ENCODE results near the gene PROSER2. TPM values are rescaled to one million over a fixed set of nuclear protein-coding genes. Genes with fewer than 3 reads are reported as not detected.

The PROSER2 gene
- total and polyA plus RNA-seq, 2 donors (not counting 1 experiment from before 2014, with no cell fraction given): 0.07 TPM; not detected in 1

DNA sequence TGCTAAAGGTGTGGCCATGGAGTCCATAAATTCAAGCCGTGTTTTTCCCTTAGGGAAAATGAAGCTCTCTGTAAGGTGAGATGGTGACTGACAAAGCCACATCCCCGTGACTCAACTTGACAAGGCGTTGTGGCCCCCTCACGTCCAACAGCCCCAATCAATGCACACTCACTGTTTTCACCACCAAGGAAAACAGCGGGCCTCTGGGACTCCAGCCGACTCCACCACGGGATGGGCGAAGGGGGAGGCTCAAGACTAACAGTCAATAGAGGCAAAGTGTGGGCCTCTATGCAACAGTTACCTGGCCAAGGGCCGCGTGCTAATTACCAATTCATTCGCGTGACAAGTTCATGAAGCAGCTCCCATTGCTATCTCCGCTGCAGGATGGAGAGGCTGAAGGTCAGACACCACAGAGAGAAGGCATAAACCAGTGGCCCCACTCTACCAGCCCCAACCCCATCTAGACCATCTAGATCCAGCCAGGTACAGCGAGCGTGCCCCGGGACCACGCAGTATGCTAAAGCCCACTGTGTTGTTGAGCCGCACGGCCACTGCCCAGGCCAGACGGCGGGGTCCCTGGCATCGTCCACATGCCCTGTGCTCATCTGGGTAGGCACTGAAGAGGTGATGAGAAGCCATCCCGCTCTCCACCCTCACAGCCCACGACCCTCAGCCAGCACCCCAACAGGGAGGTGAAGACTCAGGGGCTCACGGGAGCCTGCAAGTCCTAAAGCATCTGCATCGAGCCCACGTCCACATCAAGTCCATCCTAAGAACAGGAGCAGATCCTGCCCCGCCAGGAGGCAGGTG lies 76.1 kb downstream of the PROSER2 start:
- intact Hi-C loops (cut with micrococcal nuclease): no loop called here
- no peaks in the 10 kb centered on the region for H3K27me3 ChIP-seq (replicated peaks in 1 of 4; ENCODE audit: control extremely low read depth in 1 of 4, control insufficient read depth in 3 of 4, insufficient read depth in 4 of 4, low read length in 3 of 4)
- ATAC-seq (ENCODE audit: low read depth) (no peak), DNase-seq (no peak)
- H2AFZ ChIP-seq (ENCODE audit: insufficient read depth, low read depth, low read length, poor library complexity, severe bottlenecking): no peak overlapping the region
- H3K27ac Mint-ChIP-seq: no peak overlapping the region
- no peaks in the 10 kb centered on the region for H3K27me3 Mint-ChIP-seq
- TF ChIP-seq EZH2 (IDR thresholded peaks at IDR 0.05; ENCODE audit: borderline replicate concordance, insufficient read depth, low read depth, low read length, poor library complexity, severe bottlenecking): no peak
- TF ChIP-seq, protein P1, sequence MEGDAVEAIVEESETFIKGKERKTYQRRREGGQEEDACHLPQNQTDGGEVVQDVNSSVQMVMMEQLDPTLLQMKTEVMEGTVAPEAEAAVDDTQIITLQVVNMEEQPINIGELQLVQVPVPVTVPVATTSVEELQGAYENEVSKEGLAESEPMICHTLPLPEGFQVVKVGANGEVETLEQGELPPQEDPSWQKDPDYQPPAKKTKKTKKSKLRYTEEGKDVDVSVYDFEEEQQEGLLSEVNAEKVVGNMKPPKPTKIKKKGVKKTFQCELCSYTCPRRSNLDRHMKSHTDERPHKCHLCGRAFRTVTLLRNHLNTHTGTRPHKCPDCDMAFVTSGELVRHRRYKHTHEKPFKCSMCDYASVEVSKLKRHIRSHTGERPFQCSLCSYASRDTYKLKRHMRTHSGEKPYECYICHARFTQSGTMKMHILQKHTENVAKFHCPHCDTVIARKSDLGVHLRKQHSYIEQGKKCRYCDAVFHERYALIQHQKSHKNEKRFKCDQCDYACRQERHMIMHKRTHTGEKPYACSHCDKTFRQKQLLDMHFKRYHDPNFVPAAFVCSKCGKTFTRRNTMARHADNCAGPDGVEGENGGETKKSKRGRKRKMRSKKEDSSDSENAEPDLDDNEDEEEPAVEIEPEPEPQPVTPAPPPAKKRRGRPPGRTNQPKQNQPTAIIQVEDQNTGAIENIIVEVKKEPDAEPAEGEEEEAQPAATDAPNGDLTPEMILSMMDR (IDR thresholded peaks at IDR 0.05): no peak
- H3K36me3 ChIP-seq (replicated peaks in 1 of 2; ENCODE audit: control extremely low read depth in 1 of 2, control insufficient read depth in 1 of 2, extremely low read depth in 1 of 2, insufficient read depth in 2 of 2, low read length in 1 of 2): no peaks in the 10 kb centered on the region
- H3K27ac ChIP-seq (ENCODE audit: low read length in 2 of 2): no peak overlapping the region
- H3K9me3 ChIP-seq (ENCODE audit: control extremely low read depth in 1 of 3, control insufficient read depth in 2 of 3, insufficient read depth in 1 of 3, low read length in 2 of 3): peaks cover 0 to 8% (median 0%) of the 10 kb centered on the region in 3 donors
- H3K4me2 ChIP-seq (replicated peaks; ENCODE audit: low read depth, low read length, poor library complexity, severe bottlenecking): no peak overlapping the region
- H3K4me1 ChIP-seq (ENCODE audit: control insufficient read depth in 2 of 2, insufficient read depth in 2 of 2, low read length in 2 of 2): no peaks in the 10 kb centered on the region
- over 99% methylated on average over 17 of the region's 28 CpGs for WGBS (ENCODE audit: insufficient coverage)
- no peak overlapping the region for H3K4me3 Mint-ChIP-seq
- H3K4me3 ChIP-seq (ENCODE audit: control extremely low read depth in 1 of 5, extremely low read depth in 1 of 5, insufficient read depth in 1 of 5, low read depth in 2 of 5, low read length in 4 of 5): no peak overlapping the region
- ChIA-PET POLR2A (no interaction called here), CTCF (no interaction called here)
- H3K9me3 Mint-ChIP-seq (ENCODE audit: insufficient read depth): no peaks in the 10 kb centered on the region
- no peaks in the 10 kb centered on the region for H3K4me1 Mint-ChIP-seq
- H3K9ac ChIP-seq (ENCODE audit: low read length): no peak overlapping the region
- no peaks in the 10 kb centered on the region for H4K20me1 ChIP-seq (ENCODE audit: control insufficient read depth, insufficient read depth, low read length, poor library complexity, severe bottlenecking)
- H3K79me2 ChIP-seq (ENCODE audit: control insufficient read depth, insufficient read depth, low read length): no peaks in the 10 kb centered on the region

DNA sequence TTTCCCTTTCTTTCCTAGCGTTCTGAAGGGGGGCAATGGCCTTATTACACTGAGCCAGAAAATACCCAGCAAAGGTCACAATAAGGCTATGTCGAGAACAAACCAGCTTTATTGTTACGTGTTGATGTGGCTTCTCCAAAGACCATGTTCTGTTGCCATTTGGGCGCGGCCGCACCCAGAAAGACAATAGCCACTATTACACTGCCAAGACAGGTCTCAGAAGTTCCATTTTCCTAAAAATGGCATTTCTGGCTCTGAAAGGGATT lies 77.8 kb downstream of the PROSER2 start:
- no peaks in the 10 kb centered on the region for H3K9me3 ChIP-seq (ENCODE audit: control extremely low read depth in 1 of 3, control insufficient read depth in 2 of 3, insufficient read depth in 1 of 3, low read length in 2 of 3)
- no peak for TF ChIP-seq EZH2 (IDR thresholded peaks at IDR 0.05; ENCODE audit: borderline replicate concordance, insufficient read depth, low read depth, low read length, poor library complexity, severe bottlenecking)
- TF ChIP-seq, protein P1 (IDR thresholded peaks at IDR 0.05): no peak
- ATAC-seq (ENCODE audit: low read depth) (no peak), DNase-seq (no peak)
- no peaks in the 10 kb centered on the region for H4K20me1 ChIP-seq (ENCODE audit: control insufficient read depth, insufficient read depth, low read length, poor library complexity, severe bottlenecking)
- 100% methylated on average over 5 of the region's 6 CpGs for WGBS (ENCODE audit: insufficient coverage)
- no peaks in the 10 kb centered on the region for H3K27me3 ChIP-seq (replicated peaks in 1 of 4; ENCODE audit: control extremely low read depth in 1 of 4, control insufficient read depth in 3 of 4, insufficient read depth in 4 of 4, low read length in 3 of 4)
- H3K27ac Mint-ChIP-seq: no peak overlapping the region
- no peak overlapping the region for H3K4me3 ChIP-seq (ENCODE audit: control extremely low read depth in 1 of 5, extremely low read depth in 1 of 5, insufficient read depth in 1 of 5, low read depth in 2 of 5, low read length in 4 of 5)
- ChIA-PET CTCF (no interaction called here), POLR2A (no interaction called here)
- no peak overlapping the region for H3K9ac ChIP-seq (ENCODE audit: low read length)
- no peak overlapping the region for H3K4me3 Mint-ChIP-seq
- no peaks in the 10 kb centered on the region for H3K27me3 Mint-ChIP-seq
- no peaks in the 10 kb centered on the region for H3K79me2 ChIP-seq (ENCODE audit: control insufficient read depth, insufficient read depth, low read length)
- intact Hi-C loops (cut with micrococcal nuclease): no loop called here
- H3K4me2 ChIP-seq (replicated peaks; ENCODE audit: low read depth, low read length, poor library complexity, severe bottlenecking): no peak overlapping the region
- no peak overlapping the region for H3K27ac ChIP-seq (ENCODE audit: low read length in 2 of 2)
- no peaks in the 10 kb centered on the region for H3K36me3 ChIP-seq (replicated peaks in 1 of 2; ENCODE audit: control extremely low read depth in 1 of 2, control insufficient read depth in 1 of 2, extremely low read depth in 1 of 2, insufficient read depth in 2 of 2, low read length in 1 of 2)
- H2AFZ ChIP-seq (ENCODE audit: insufficient read depth, low read depth, low read length, poor library complexity, severe bottlenecking): no peak overlapping the region
- H3K4me1 Mint-ChIP-seq: no peaks in the 10 kb centered on the region
- no peaks in the 10 kb centered on the region for H3K4me1 ChIP-seq (ENCODE audit: control insufficient read depth in 2 of 2, insufficient read depth in 2 of 2, low read length in 2 of 2)
- H3K9me3 Mint-ChIP-seq (ENCODE audit: insufficient read depth): no peaks in the 10 kb centered on the region
